Lung (tissue), 12 donors: ENCODE data around the gene KLHDC9. TPM values are rescaled to one million over a fixed set of nuclear protein-coding genes. Genes with fewer than 3 reads are reported as not detected.

ENCODE experiments used
- ATAC-seq: fragments of 200-7000 bp; cut with Tn5 transposase; one replicate; pipeline ENCODE4 v1.9.1; 2020; ENCODE audit warnings: moderate number of reproducible peaks; ENCODE audit not compliant: insufficient read depth, low FRiP score
- DNase-seq, 3 donors: peaks; one replicate each; pipeline ENCODE4 v3.0.0-alpha.2; 2013 to 2017
- H3K27ac ChIP-seq, 2 donors: one replicate each; pipeline ENCODE4 v1.5.1; 2013; ENCODE audit warnings: mild to moderate bottlenecking in 2 of 2, moderate library complexity in 2 of 2, control low read depth in 1 of 2, inconsistent platforms in 1 of 2, low read depth in 1 of 2, low read length in 1 of 2
- H3K27me3 ChIP-seq, 3 donors: one replicate each; pipeline ENCODE4 v1.5.1; 2013; ENCODE audit warnings: low read length in 2 of 3; ENCODE audit not compliant: control insufficient read depth in 3 of 3, insufficient read depth in 3 of 3
- H3K36me3 ChIP-seq, 4 donors: one replicate each; pipeline ENCODE4 v1.5.1; 2013; ENCODE audit warnings: low read length in 4 of 4, mild to moderate bottlenecking in 1 of 4, moderate library complexity in 1 of 4; ENCODE audit not compliant: control insufficient read depth in 4 of 4, insufficient read depth in 4 of 4
- H3K4me1 ChIP-seq, 5 donors: one replicate each; pipeline ENCODE4 v1.5.1; 2013; ENCODE audit warnings: low read length in 5 of 5, mild to moderate bottlenecking in 2 of 5, moderate library complexity in 1 of 5; ENCODE audit not compliant: control insufficient read depth in 5 of 5, insufficient read depth in 5 of 5
- H3K4me3 ChIP-seq: one replicate; pipeline ENCODE4 v1.5.1; 2013; ENCODE audit warnings: mild to moderate bottlenecking, control low read depth, moderate library complexity
- H3K9ac ChIP-seq, 2 donors: one replicate each; pipeline ENCODE4 v1.5.1; 2013; ENCODE audit warnings: low read length in 2 of 2, control low read depth in 1 of 2; ENCODE audit not compliant: insufficient read depth in 1 of 2
- H3K9me3 ChIP-seq, 4 donors: one replicate each; pipeline ENCODE4 v1.5.1; 2013; ENCODE audit warnings: low read length in 3 of 4, mild to moderate bottlenecking in 1 of 4, moderate library complexity in 1 of 4; ENCODE audit not compliant: control insufficient read depth in 4 of 4, insufficient read depth in 3 of 4
- WGBS, 2 donors: extraction: QIAGEN DNeasy Blood & Tissue Kit; methylation state at CpG; one replicate each; pipeline ENCODE4 v1.1.7; 2013; 5-methylcytosine and 5-hydroxymethylcytosine counted together
- polyA plus RNA-seq, 2 donors: library from polyadenylated mRNA; stranded (reverse); fragments of 200-250 nt; gene quantifications; one replicate each; pipeline ENCODE4 v1.2.1, GENCODE V29; 2013
- total RNA-seq, 2 donors: library from RNA; depleted of rRNA in 1 of 2; stranded (reverse); fragments of >200 nt in 1 of 2; gene quantifications; one replicate each; pipeline ENCODE4 v1.2.1, GENCODE V29; 2014 to 2021
- TF ChIP-seq, protein P1 (sequence below): IDR thresholded peaks from 2 replicates; pipeline ENCODE4 v1.5.1; 2012; ENCODE audit warnings: mild to moderate bottlenecking; ENCODE audit errors: control extremely low read depth, extremely low read depth
- donor health status: control.
- donor health status: control.
- donor health status: Bipolar disorder and iron deficiency.
- donor health status: healthy.
- donor health status: DM: yes; HTN: yes; CAD: no.

The KLHDC9 gene
- total and polyA plus RNA-seq, 4 donors: 5.8 to 13.0 (median 7.8) TPM

DNA sequence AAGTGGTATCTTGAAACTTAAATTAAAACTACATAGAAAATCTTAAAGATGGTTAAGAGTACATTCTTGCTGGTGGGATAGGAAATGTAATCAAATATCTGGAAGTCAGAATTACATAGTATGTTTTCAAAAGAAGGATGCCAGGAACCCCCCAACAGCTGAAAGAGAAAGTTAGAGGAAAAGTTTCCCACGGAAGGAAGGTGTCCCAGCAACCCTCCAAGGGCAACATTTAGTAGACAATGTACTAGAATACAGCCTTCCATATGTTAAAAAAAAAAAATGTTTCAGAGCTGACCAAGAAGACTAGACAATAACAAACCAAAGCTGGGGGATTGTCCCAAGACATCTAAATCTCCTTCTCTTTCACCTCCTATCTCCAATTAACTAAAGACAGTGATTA is 32.1 kb downstream of the KLHDC9 start:
- Histone ChIP-seq H3K27ac (no peak overlapping the region), H3K9ac (peak overlapping the region in 1 of 2 donors; percentile 13), H3K4me1 (peaks cover 9 to 29% (median 19%) of the 10 kb centered on the region in 5 donors), H3K27me3 (no peaks in the 10 kb centered on the region), H3K4me3 (no peak overlapping the region), H3K9me3 (no peaks in the 10 kb centered on the region), H3K36me3 (peaks cover 13 to 37% (median 21%) of the 10 kb centered on the region in 4 donors)
- DNase-seq (no peak), ATAC-seq (no peak)
- TF ChIP-seq, protein P1, sequence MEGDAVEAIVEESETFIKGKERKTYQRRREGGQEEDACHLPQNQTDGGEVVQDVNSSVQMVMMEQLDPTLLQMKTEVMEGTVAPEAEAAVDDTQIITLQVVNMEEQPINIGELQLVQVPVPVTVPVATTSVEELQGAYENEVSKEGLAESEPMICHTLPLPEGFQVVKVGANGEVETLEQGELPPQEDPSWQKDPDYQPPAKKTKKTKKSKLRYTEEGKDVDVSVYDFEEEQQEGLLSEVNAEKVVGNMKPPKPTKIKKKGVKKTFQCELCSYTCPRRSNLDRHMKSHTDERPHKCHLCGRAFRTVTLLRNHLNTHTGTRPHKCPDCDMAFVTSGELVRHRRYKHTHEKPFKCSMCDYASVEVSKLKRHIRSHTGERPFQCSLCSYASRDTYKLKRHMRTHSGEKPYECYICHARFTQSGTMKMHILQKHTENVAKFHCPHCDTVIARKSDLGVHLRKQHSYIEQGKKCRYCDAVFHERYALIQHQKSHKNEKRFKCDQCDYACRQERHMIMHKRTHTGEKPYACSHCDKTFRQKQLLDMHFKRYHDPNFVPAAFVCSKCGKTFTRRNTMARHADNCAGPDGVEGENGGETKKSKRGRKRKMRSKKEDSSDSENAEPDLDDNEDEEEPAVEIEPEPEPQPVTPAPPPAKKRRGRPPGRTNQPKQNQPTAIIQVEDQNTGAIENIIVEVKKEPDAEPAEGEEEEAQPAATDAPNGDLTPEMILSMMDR: no peak
- 41 to 71% methylated on average over 1 of the region's 1 CpG for whole genome bisulfite sequencing, 2 donors

DNA sequence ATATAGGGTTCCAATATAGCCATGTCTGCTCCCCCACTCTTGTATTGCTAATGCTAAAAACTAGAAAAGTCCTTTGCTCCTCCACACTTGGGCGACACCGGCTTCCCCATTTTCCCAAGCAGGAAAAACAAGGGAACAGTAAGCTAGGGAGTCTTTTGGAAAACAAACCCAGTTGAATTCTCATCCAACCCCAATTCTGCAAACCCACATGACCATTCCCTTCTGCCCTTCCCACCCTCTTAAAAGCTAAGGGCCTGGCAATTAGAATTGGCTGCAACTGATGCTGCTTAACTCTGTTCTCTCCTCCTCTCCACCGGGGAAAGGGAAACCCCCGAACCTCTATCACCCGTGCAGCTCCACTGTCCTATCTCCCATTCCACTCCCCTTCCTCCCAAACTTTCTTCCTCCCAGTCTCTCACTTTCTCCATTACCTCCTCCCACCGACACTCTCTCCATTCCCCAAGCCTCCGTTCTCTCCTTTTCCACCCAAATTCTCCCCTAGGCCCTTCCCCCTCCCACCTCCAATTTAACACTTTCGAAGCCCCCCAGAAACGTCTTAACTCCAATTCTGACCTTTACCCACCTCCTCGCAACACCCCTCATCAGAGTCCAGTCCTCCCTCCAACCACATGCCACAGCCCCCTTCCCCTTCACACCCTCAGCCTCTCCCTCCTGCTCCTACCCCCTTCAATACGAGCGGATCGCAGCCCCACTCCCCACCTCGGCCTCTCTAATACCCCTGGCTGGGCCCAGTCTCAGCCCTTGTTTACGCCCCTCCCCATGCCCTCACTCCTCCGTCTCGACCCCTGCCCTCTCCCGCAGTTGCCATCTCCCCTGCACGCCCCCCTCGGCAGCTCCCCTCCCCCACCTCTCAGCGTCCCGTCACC is 33.6 kb downstream of the KLHDC9 start:
- Histone ChIP-seq H3K27me3 (no peaks in the 10 kb centered on the region), H3K36me3 (peaks cover 13 to 29% (median 21%) of the 10 kb centered on the region in 4 donors), H3K9me3 (no peaks in the 10 kb centered on the region), H3K9ac (peak overlapping the region; percentile 67 to 93), H3K4me3 (peak overlapping the region; percentile 67), H3K27ac (peak overlapping the region; percentile 93 to 99), H3K4me1 (peaks cover 9 to 29% (median 19%) of the 10 kb centered on the region in 5 donors)
- no peak for ATAC-seq
- 3 to 5% methylated on average over 22 of the region's 22 CpGs for WGBS, 2 donors
- TF ChIP-seq, protein P1: no peak
- peak in 2 of 3 donors; percentile 24 to 63 for DNase-seq

- DNase-seq (peak; percentile 96 to 98 (median 98)), ATAC-seq (peak; percentile 93)
- peak within 1 kb of the TSS; percentile 93 to 99 for H3K27ac ChIP-seq
- H3K27me3 ChIP-seq: no peaks in the 10 kb centered on the region
- peaks cover 8 to 22% (median 17%) of the 10 kb centered on the region in 4 donors for H3K36me3 ChIP-seq
- peaks cover 9 to 29% (median 19%) of the 10 kb centered on the region in 5 donors for H3K4me1 ChIP-seq
- H3K9me3 ChIP-seq: no peaks in the 10 kb centered on the region
- WGBS, 2 donors: 1% methylated on average over 59 to 68 of the region's 68 CpGs
- H3K4me3 ChIP-seq: peak within 1 kb of the TSS; percentile 67
- H3K9ac ChIP-seq: peak within 1 kb of the TSS; percentile 67 to 99
- TF ChIP-seq, protein P1: no peak
Observed at GRCh38 chr1:161132410-161133219, 34.5 kb downstream of the KLHDC9 start, which contains the start of gene DEDD. DEDD (minus strand) TSS chr1:161132667; CDS start chr1:161124462, 8,205 bp downstream.
